HG02943 (cell line): ENCODE data around the gene MED27.

Experiments
- ATAC-seq: cut with Tn5 transposase; IDR thresholded peaks from one replicate; pipeline ENCODE4 v1.9.1; 2021; ENCODE audit warnings: mild to moderate bottlenecking, low read depth, moderate library complexity; ENCODE audit not compliant: unreplicated experiment

Gene MED27

DNA sequence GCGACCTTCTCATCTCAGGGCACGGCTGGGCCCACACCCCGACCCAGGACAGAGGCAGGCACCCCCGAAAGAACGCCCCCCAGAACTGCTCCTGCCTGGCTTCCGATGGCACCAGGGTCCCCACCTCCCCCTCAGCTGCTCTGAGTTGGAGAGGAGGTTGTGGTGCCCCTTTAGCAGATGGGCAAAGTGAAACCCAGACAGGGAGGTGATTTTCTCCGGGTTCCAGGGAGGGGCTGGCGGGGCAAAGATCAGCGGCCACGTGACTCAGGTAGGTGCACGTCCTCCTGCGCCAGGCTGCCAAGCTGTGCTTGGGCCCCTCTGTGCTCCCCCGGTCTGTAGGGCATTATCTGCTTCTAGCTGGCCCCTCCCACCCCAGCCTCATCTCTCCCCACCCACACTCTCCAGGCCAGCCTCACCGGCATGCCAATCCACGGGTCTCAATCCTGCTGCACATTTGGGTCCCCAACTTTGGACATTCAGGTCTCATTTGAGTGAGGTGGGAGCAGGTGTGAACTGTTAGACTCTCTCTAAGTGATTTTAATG, 254.6 kb downstream of the MED27 start:
- ATAC-seq = no peak

DNA sequence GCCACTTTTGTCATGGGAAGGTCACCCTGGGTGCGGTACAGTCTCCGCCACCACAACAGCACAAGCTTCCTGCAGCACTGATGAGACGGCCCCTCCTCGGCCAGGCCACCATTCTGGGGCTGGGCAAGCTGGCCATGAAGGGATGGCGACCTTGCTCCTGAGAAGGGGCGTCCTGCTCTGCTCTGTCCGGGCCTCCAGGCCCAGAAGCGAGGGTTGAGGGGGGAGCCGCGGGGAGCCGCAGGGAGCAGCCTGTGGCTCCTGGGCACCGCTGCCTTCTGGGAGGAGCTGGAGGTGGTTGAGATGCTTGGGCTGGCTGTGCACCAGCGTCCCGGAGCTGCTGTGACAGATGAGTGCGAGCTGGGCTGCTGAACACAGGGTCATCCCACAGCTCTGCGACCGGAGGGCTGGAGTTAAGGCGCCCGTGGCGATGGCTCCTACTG, 255.5 kb downstream of the MED27 start:
- no peak for ATAC-seq

DNA sequence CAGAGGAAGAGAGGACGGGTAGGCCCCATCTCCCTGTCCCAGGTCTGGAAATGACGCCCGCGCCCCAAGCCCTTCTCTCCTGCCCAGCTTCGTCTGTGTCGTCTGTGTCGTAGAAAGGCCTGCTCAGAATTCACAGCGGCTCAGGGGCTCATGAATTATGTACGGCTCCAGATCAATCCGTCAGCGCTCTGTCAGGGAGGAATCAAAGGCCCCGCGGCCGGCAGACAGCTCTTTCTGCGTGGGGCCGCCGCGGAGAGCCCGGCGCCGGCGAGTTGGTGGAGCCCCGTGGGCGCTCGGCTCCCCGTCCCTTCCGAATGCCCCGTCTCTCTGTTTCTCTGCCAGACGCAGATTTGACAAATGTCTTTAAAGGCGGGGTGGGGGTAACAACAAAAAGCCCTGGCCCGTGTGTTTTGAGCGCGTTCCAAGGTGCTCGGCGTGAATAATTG, 255.9 kb downstream of the MED27 start:
- ATAC-seq = no peak

DNA sequence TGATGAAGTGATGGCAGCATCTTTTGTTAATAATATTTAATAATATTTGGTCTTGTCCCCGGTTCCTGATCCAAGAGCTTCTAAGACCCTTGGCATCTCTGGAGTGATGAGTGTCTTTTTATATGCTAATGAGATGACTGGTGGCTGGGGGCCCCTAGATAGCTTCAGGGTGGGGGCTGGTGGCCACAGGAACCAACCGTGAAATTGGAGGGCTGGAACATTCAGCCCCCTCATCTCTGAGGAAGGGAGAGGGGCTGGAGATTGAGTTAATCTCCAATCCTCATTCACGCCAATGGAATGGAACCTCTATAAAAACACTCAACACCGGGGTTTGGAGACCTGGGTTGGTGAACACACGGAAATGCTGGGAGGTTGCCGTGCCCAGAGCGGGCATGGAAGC, 261.6 kb downstream of the MED27 start:
- ATAC-seq = no peak

DNA sequence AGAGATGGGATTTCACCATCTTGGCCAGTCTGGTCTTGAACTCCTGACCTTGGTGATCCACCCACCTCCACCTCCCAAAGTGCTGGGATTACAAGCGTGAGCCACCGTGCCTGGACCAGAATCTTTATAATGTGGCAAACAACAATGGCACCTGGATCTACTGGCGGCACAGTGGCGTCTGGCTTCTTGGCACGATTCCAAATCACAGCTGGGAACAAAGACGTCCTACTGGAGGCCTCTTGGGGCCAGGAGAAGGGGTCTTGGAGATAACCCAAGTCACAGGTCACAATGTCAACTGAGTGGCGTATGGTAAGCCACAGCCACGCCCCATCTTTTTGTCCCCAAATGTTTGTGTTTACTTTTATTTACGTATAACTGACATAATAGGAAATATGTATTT, 262.0 kb downstream of the MED27 start:
- no peak for ATAC-seq

DNA sequence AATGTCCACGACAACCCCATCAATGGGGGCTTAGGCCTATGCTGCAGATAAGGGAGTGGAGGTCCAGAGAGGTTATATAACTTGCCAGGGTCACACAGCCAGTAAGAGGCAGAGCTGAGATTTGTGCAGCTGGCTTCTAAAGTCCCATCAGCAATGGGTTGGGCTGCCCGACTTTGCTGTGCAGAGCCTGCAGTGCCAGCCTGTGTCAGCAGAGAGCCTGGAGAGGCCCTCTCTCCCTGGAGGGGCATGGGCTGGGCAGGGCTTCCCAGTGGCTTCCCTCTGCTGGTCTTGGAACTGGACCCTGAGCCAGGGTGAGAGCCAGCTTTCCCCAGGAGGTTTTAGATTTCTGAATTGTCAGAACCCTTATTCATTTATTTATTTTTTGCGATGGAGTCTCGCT, 262.6 kb downstream of the MED27 start:
- ATAC-seq = no peak

DNA sequence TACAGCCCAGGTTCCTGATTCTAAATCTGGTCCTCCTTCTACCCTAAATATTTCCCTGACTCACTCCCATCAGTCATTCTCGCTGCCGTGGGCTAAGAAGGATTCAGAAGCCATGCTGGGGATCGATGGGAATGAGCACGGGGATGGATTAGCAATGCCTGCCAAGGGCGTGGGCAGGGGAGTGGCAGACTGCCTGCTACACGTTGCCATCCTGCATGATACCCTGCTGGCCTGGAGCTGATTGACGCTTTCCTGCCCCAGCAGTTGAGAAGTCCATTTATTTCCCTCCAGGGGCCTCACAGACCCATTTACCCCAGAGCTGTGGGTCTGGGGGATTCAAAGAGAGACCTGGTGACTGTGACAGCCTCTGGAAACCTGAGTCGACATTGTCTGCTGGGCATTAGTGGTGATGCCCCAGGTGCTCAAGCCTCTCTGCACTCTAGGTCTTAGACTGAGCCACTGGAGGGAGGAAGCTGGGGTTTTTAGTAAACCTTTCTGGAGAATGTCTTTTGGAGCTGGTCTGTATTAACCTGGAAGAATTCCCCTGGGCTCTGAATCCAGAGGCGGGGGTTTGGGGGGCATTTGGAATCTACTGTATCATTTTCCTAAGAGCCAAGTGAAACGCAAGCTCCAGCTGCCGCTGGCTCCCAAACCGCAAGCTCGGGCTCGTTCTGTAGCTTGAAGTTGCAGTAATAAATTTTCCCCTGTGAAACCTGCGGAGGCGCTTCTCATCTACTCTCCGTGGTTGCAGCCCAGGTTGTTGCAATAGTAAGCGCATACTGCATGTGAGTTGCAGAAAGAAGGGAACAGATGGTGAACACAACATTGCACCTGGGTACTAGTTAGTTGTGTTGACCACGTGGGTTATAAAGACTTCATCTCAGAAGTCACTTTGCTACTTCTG, 263.4 kb downstream of the MED27 start:
- ATAC-seq = no peak

DNA sequence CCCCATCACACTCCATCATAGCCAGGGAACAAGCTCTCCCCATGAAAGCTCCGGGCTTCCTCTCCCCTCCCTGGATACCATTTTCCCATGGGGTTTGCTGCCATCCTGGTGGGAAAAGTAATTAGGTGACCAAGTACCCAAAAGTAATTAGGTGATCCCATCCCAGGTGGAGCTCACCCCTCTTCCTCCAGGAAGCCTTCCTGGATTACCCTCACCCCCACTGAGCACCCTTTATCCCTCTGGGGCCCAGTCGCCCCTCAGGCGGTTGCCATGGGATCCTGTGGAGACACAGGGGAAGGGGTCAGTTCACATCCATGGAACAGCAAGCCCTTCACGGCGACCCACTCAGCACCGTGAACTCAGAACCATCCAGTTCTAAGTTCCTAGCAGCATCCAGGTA, 265.0 kb downstream of the MED27 start:
- ATAC-seq = no peak

DNA sequence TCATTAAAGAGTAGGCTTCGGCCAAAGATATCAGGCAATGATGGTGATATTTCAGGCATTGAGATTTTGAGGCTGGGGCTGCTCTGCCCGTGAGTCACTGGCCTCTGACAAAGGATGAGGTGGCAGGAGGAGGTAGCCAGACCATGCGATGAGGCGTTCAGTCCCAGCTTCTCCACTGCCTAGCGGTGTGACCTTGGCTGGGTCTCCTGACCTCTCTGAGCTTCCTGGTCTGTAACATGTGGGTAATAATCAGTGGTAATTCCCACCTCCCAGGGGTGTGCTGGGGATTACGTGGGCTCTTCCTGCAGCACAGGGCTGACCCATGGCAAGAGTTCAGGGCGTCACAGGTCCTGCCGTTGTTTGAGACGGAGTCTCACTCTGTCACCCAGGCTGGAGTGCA, 266.6 kb downstream of the MED27 start:
- no peak for ATAC-seq

DNA sequence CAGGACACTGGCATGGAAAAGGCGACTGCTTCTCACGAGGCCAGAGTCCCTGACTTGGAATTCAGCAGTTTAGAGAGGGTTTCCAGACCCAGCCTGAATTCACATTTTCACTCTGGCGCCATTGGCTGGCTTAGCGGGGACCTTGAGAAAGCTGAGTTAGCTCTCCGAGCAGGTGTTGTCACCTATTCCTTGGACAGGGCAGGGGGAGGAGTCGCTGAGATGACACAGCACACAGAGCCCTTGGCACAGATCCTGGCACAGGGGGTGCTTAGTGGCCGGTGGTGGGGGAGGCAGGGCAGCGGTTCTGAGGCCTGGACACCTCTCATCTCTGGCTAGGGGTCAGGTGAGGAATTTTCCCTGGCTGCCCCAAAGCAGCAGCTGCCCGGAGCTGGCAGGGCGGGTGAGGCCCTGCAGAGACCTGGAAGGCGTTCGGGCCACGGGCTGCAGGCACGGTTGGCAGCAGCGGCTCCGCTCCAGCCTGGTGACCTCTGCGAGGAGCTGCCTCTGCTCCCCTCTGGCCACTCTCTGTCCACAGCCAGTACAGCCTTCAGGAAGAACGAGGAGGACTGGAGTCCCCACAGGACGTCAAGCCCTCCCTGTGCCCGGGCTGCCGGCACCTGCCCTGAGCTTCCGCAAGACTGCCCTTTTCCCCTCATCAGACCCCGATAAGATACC, 267.4 kb downstream of the MED27 start:
- no peak for ATAC-seq

DNA sequence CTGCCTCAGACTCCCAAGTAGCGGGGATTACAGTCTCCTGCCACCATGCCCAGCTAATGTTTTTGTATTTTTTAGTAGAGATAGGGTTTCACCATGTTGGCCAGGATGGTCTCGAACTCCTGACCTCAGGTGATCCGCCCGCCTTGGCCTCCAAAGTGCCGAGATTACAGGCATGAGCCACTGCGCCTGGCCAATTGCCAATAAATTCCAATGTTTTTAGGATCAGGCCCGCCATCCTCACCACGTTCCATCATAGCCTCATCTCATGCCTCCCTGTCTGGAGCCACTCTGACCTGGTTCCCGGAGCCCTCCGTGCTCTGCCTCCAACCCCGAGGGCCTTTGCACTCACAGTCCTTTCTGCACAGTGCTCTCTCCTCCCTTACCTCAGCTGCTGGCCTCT, 268.3 kb downstream of the MED27 start:
- no peak for ATAC-seq

DNA sequence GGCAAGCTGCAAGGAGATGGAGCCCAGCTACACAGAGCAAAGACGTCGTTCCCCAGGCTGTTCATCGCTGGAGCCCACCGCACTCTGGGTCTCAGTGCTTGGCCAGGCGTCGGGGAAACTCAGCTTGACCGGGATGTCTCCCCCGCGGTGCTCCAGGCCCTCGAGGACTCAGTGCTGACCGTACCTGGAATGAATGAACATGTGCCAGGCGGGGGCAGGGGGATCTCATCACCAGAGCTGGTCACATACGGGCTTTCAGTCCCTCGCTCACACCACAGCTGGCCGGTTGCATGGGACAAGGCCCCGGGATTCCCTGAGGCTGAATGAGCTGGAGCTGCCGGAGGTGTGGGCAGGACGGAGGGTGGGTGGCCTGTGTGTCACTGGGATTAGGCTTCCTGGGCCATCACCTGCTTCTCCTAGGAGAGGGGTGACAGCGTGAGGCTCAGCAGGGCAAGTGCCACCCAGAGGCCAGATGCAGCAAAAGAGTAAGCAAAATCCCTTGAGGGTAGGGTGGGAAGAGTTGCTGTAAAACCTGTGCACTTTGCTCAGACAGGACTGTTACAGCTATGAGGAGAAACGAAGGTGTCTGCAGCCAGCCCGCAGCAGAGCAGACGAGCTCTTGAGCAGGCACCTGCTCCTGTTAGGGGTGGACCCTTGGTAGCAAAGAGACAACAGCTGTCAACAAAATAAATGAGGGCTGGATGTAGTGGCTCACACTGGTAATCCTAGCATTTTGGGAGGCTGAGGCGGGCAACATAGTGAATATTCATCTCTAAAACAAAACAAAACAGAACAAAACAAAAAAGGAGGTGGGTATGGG, 269.1 kb downstream of the MED27 start:
- ATAC-seq = no peak
